OCI-LY1 (cell line): ENCODE measurements around the gene EEF2K.

ENCODE experiments used
- EZH2 ChIP-seq: fragments of 200-600 bp; sonication (generic), shearing (Covaris generic); IDR thresholded peaks from 2 replicates; pipeline ENCODE4 v1.8.0; 2017; ENCODE audit warnings: borderline replicate concordance, mixed run types, mild to moderate bottlenecking, antibody characterized with exemption, low read length, moderate library complexity, mixed read lengths
- TF ChIP-seq, protein P1 (sequence below): fragments of 200-600 bp; sonication (generic), shearing (Covaris generic); IDR thresholded peaks from 2 replicates; pipeline ENCODE4 v1.5.1; 2017; ENCODE audit warnings: mild to moderate bottlenecking, antibody characterized with exemption, low read length, moderate library complexity, mixed read lengths

DNA sequence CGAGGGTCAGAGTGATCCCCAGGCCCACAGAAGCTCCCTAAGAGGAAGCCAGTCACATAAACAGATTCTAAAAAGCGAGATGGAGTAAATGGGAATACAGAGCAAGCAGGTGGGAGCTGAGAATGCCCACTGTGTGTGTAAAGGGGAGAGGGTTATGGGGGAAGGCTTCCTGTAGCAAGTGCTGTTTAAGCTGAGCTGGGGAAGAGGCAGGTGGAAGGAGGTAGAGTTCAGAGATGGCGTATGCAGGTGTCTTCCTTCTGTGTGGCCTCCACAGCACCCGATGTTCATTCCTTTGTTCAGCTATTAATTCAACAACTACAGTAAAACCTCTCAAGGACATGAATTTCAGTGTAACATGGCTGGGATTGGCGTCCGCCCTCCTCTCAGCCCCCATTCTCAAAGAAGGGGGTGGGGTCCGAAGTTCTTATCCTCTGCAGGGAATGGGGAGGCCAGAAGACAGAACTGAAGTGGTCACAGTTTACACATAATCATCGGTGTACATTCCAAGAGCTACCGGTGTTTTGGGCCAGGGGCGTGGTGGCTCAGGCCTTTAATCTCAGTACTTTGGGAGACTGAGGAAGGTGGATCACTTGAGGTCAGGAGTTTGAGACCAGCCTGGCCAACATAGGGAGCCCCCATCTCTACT, 1.8 kb downstream of the EEF2K start:
- TF ChIP-seq, protein P1, sequence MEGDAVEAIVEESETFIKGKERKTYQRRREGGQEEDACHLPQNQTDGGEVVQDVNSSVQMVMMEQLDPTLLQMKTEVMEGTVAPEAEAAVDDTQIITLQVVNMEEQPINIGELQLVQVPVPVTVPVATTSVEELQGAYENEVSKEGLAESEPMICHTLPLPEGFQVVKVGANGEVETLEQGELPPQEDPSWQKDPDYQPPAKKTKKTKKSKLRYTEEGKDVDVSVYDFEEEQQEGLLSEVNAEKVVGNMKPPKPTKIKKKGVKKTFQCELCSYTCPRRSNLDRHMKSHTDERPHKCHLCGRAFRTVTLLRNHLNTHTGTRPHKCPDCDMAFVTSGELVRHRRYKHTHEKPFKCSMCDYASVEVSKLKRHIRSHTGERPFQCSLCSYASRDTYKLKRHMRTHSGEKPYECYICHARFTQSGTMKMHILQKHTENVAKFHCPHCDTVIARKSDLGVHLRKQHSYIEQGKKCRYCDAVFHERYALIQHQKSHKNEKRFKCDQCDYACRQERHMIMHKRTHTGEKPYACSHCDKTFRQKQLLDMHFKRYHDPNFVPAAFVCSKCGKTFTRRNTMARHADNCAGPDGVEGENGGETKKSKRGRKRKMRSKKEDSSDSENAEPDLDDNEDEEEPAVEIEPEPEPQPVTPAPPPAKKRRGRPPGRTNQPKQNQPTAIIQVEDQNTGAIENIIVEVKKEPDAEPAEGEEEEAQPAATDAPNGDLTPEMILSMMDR, result no peak
- no peak for TF ChIP-seq EZH2
